Suprapubic skin (tissue), 3 donors: ENCODE data around the gene LYST.

Source experiments
- CTCF ChIP-seq, 2 donors: fragments of 200-600 bp in 1 of 2; fragments of 450-650 bp in 1 of 2; sonication (generic) in 1 of 2; IDR thresholded peaks; one replicate each; pipeline ENCODE4 v1.5.1; 2016 to 2019; ENCODE audit warnings: antibody characterized with exemption in 2 of 2, mild to moderate bottlenecking in 1 of 2, moderate library complexity in 1 of 2
- POLR2A ChIP-seq, 2 donors: fragments of 450-650 bp; IDR thresholded peaks; one replicate each; pipeline ENCODE4 v1.6.1; 2017; ENCODE audit warnings: antibody characterized with exemption in 2 of 2, mild to moderate bottlenecking in 2 of 2, moderate library complexity in 2 of 2

- TF ChIP-seq CTCF (IDR thresholded peaks at IDR 0.05) (no peak), POLR2A (IDR thresholded peaks at IDR 0.05) (no peak)
These were observed 123.6 kb downstream of the LYST start for GRCh38 chr1:235742914-235743599.
